Smooth muscle cell of the brain vasculature (primary cell): Measurements from ENCODE around the gene CACNG4.
"Not testable (repeated sequence)": the region's sequence is repeated elsewhere in the genome, so short reads cannot be mapped to it uniquely, and the experiment has no call there.

Experiments
- DNase-seq: peaks from one replicate; pipeline ENCODE4 v3.0.0-alpha.2; 2012; ENCODE audit warnings: low read depth, low spot score

The CACNG4 gene

GRCh38 chr17:66964930-66965800 is 658 bp downstream of the CACNG4 start:
- no peak for DNase-seq

- no peak for DNase-seq
Measured at GRCh38 chr17:66965801-66966262, 1.3 kb downstream of the CACNG4 start.

- no peak for DNase-seq
Measured at GRCh38 chr17:66966298-66966697, 1.8 kb downstream of the CACNG4 start.

GRCh38 chr17:66966704-66967418 is 2.4 kb downstream of the CACNG4 start:
- DNase-seq: no peak

GRCh38 chr17:66967837-66968543 is 3.5 kb downstream of the CACNG4 start:
- no peak for DNase-seq

GRCh38 chr17:66968916-66969315 is 4.4 kb downstream of the CACNG4 start:
- DNase-seq: no peak

GRCh38 chr17:66970140-66970539 is 5.6 kb downstream of the CACNG4 start:
- no peak for DNase-seq

- no peak for DNase-seq
Measured at GRCh38 chr17:66970797-66971196, 6.3 kb downstream of the CACNG4 start.

GRCh38 chr17:66971264-66971663 is 6.8 kb downstream of the CACNG4 start:
- no peak for DNase-seq

GRCh38 chr17:66971730-66972441 is 7.4 kb downstream of the CACNG4 start:
- no peak for DNase-seq

GRCh38 chr17:66972442-66972830 is 7.9 kb downstream of the CACNG4 start:
- not testable (repeated sequence) for DNase-seq

- DNase-seq: no peak
Measured at GRCh38 chr17:66975188-66975587, 10.7 kb downstream of the CACNG4 start.

GRCh38 chr17:66975614-66976378 is 11.3 kb downstream of the CACNG4 start:
- no peak for DNase-seq

- no peak for DNase-seq
Measured at GRCh38 chr17:66976379-66976663, 11.8 kb downstream of the CACNG4 start.

GRCh38 chr17:66976781-66977201 is 12.3 kb downstream of the CACNG4 start:
- DNase-seq: no peak

GRCh38 chr17:66978514-66979061 is 14.1 kb downstream of the CACNG4 start:
- no peak for DNase-seq

GRCh38 chr17:66980896-66981295 is 16.4 kb downstream of the CACNG4 start:
- no peak for DNase-seq

- DNase-seq: no peak
Measured at GRCh38 chr17:66981983-66982508, 17.5 kb downstream of the CACNG4 start.

GRCh38 chr17:66983414-66984021 is 19.0 kb downstream of the CACNG4 start:
- no peak for DNase-seq

GRCh38 chr17:66984730-66985129 is 20.2 kb downstream of the CACNG4 start:
- DNase-seq: no peak
